Activated B cell treated with CpG ODN at 0.5 μM for 24 hours (primary cell): ENCODE data around the gene FCN1. TPM values are rescaled to one million over a fixed set of nuclear protein-coding genes. Genes with fewer than 3 reads are reported as not detected.

Experiments used
- ATAC-seq: fragments of 200-7000 bp; cut with Tn5 transposase; one replicate; pipeline ENCODE4 v1.10.0; 2021; ENCODE audit warnings: low read depth, mild to moderate bottlenecking, moderate library complexity
- CTCF ChIA-PET: fragments of 350-600 bp; sonication (Branson Sonifier 250); formaldehyde crosslinking; loops from one replicate; lab custom pipeline; 2021; ENCODE audit warnings: antibody characterized with exemption; lab: Charles Lee
- POLR2A ChIA-PET: fragments of 350-600 bp; sonication (Branson Sonifier 250); formaldehyde crosslinking; loops from one replicate; lab custom pipeline; 2021; ENCODE audit warnings: antibody characterized with exemption; lab: Charles Lee
- DNase-seq: peaks from one replicate; pipeline ENCODE4 v3.0.0; 2022
- H3K27ac Mint-ChIP-seq: one replicate; pipeline ENCODE4 v1.8.0; 2020; ENCODE audit warnings: mixed read lengths
- H3K27me3 Mint-ChIP-seq: one replicate; pipeline ENCODE4 v1.8.0; 2021; ENCODE audit warnings: mixed read lengths
- H3K36me3 Mint-ChIP-seq: one replicate; pipeline ENCODE4 v1.8.0; 2021; ENCODE audit warnings: low read depth, mixed read lengths
- H3K4me1 Mint-ChIP-seq: one replicate; pipeline ENCODE4 v1.8.0; 2021; ENCODE audit warnings: mixed read lengths
- H3K4me3 Mint-ChIP-seq: one replicate; pipeline ENCODE4 v1.8.0; 2020; ENCODE audit warnings: mild to moderate bottlenecking, mixed read lengths
- H3K9me3 Mint-ChIP-seq: one replicate; pipeline ENCODE4 v1.8.0; 2020; ENCODE audit warnings: mixed read lengths
- CTCF ChIP-seq: fragments of 200-600 bp; IDR thresholded peaks from one replicate; pipeline ENCODE4 v1.8.0; 2022; ENCODE audit warnings: antibody characterized with exemption, mild to moderate bottlenecking
- intact Hi-C: fragments of 100-400 bp; cut with micrococcal nuclease; formaldehyde crosslinking; loops from one replicate; pipeline ENCODE4 v1.15.1; 2024
- total RNA-seq: library from RNA; stranded (reverse); gene quantifications from 2 replicates; pipeline ENCODE4 v1.2.3, GENCODE V29; 2022

The FCN1 gene
- total RNA-seq, 1 donor from 2014 or later, result 0.44 TPM

- DNase-seq, result no peak
- POLR2A ChIA-PET, result no interaction called here
Measured at GRCh38 chr9:134908524-134909309, 9.0 kb downstream of the FCN1 start.

GRCh38 chr9:134902936-134903335 is 14.8 kb downstream of the FCN1 start:
- Mint-ChIP-seq H3K4me3 (no peak overlapping the region), H3K36me3 (peaks cover 1% of the 10 kb centered on the region), H3K4me1 (no peaks in the 10 kb centered on the region), H3K9me3 (peaks cover 8% of the 10 kb centered on the region), H3K27ac (no peak overlapping the region), H3K27me3 (peaks cover 4% of the 10 kb centered on the region)
- POLR2A ChIA-PET, result no interaction called here
- ATAC-seq (no peak), DNase-seq (no peak)
- no peak for TF ChIP-seq CTCF
- intact Hi-C loops, result no loop called here
- CTCF ChIA-PET, result no interaction called here

More at GRCh38 chr9:134908524-134909309, 9.0 kb downstream of the FCN1 start:
- TF ChIP-seq CTCF, result no peak
- Mint-ChIP-seq H3K27ac (no peak overlapping the region), H3K4me3 (no peak overlapping the region), H3K36me3 (no peaks in the 10 kb centered on the region), H3K4me1 (no peaks in the 10 kb centered on the region), H3K9me3 (no peaks in the 10 kb centered on the region), H3K27me3 (peaks cover 14% of the 10 kb centered on the region)
- intact Hi-C loops, result no loop called here
- ATAC-seq, result no peak
- CTCF ChIA-PET, result no interaction called here

GRCh38 chr9:134899818-134900217 is 17.9 kb downstream of the FCN1 start:
- intact Hi-C loops, result no loop called here
- ChIA-PET POLR2A (no interaction called here), CTCF (no interaction called here)
- H3K36me3 Mint-ChIP-seq, result peaks cover 1% of the 10 kb centered on the region
- no peaks in the 10 kb centered on the region for H3K4me1 Mint-ChIP-seq
- TF ChIP-seq CTCF, result no peak
- H3K9me3 Mint-ChIP-seq, result peaks cover 8% of the 10 kb centered on the region
- H3K27me3 Mint-ChIP-seq, result peaks cover 4% of the 10 kb centered on the region
- H3K27ac Mint-ChIP-seq, result no peak overlapping the region
- no peak overlapping the region for H3K4me3 Mint-ChIP-seq
- ATAC-seq (no peak), DNase-seq (no peak)

- POLR2A ChIA-PET, result no interaction called here
- DNase-seq (no peak), ATAC-seq (no peak)
- intact Hi-C loops, result no loop called here
- no peak overlapping the region for H3K27ac Mint-ChIP-seq
- H3K9me3 Mint-ChIP-seq, result peaks cover 8% of the 10 kb centered on the region
- CTCF ChIA-PET, result no interaction called here
- no peaks in the 10 kb centered on the region for H3K4me1 Mint-ChIP-seq
- peaks cover 1% of the 10 kb centered on the region for H3K36me3 Mint-ChIP-seq
- no peak for TF ChIP-seq CTCF
- H3K27me3 Mint-ChIP-seq, result peaks cover 4% of the 10 kb centered on the region
- H3K4me3 Mint-ChIP-seq, result no peak overlapping the region
Measured at GRCh38 chr9:134899168-134899567, 18.5 kb downstream of the FCN1 start.

GRCh38 chr9:134898319-134898718 is 19.4 kb downstream of the FCN1 start:
- H3K27me3 Mint-ChIP-seq, result peaks cover 5% of the 10 kb centered on the region
- no peak overlapping the region for H3K4me3 Mint-ChIP-seq
- H3K27ac Mint-ChIP-seq, result no peak overlapping the region
- no peak for TF ChIP-seq CTCF
- DNase-seq, result no peak
- no peaks in the 10 kb centered on the region for H3K4me1 Mint-ChIP-seq
- intact Hi-C loops, result no loop called here
- H3K9me3 Mint-ChIP-seq, result peaks cover 8% of the 10 kb centered on the region
- no peak for ATAC-seq
- peaks cover 1% of the 10 kb centered on the region for H3K36me3 Mint-ChIP-seq
- ChIA-PET CTCF (no interaction called here), POLR2A (no interaction called here)
